PC-9 (cell line): Measurements from ENCODE around the gene DLEC1.

Experiments
- EZH2 ChIP-seq: fragments of 200-600 bp; sonication (generic); IDR thresholded peaks from 2 replicates; pipeline ENCODE4 v1.8.0; 2017; ENCODE audit warnings: antibody characterized with exemption, low read depth
- TF ChIP-seq, protein P1 (sequence below): fragments of 200-600 bp; sonication (generic); conservative IDR thresholded peaks from 2 replicates; pipeline ENCODE4 v1.6.1; 2017; ENCODE audit warnings: mixed run types, antibody characterized with exemption, mild to moderate bottlenecking, moderate library complexity

DNA sequence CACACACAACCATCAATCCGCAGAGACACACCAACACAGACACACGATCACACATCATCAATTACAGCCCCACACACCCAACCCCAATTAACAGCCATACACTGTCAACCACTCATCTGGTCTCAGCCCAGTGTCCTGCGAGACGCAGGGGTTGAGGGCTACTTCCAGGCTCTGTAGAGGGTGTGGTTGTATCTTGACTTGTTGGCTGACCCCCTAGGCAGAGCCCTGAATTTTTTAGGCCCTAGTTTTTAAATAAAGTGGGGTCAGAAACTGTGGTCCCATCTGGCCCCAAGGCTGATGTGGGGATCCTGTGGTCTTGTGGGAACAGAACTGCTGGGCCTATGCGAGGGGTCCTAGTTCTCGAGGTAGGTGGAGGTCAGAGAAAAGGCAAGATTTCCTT, 39.2 kb upstream of the DLEC1 start:
- TF ChIP-seq, protein P1, sequence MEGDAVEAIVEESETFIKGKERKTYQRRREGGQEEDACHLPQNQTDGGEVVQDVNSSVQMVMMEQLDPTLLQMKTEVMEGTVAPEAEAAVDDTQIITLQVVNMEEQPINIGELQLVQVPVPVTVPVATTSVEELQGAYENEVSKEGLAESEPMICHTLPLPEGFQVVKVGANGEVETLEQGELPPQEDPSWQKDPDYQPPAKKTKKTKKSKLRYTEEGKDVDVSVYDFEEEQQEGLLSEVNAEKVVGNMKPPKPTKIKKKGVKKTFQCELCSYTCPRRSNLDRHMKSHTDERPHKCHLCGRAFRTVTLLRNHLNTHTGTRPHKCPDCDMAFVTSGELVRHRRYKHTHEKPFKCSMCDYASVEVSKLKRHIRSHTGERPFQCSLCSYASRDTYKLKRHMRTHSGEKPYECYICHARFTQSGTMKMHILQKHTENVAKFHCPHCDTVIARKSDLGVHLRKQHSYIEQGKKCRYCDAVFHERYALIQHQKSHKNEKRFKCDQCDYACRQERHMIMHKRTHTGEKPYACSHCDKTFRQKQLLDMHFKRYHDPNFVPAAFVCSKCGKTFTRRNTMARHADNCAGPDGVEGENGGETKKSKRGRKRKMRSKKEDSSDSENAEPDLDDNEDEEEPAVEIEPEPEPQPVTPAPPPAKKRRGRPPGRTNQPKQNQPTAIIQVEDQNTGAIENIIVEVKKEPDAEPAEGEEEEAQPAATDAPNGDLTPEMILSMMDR, result no peak
- no peak for TF ChIP-seq EZH2
